ENCODE measurements around the gene MZB1. TPM values are rescaled to one million over a fixed set of nuclear protein-coding genes. Genes with fewer than 3 reads are reported as not detected.
"Not testable (repeated sequence)": the region's sequence is repeated elsewhere in the genome, so short reads cannot be mapped to it uniquely, and the experiment has no call there.

MZB1 gene
- total RNA-seq, 1 experiment from 2014 or later = not detected

- in situ Hi-C loops (cut with HindIII; ENCODE audit: low pct_unique_long_range_greater_than_20kb, low sequenced_read_pairs) = no loop called here
- no peak for DNase-seq (ENCODE audit: low read depth)
Measured at GRCh38 chr5:139395844-139396640, 6.3 kb upstream of the MZB1 start.

GRCh38 chr5:139394654-139395566 is 5.2 kb upstream of the MZB1 start, which contains the start of gene PROB1:
PROB1 (minus strand) TSS chr5:139395104; CDS start chr5:139395081, 23 bp downstream.
- DNase-seq (ENCODE audit: low read depth) = no peak

GRCh38 chr5:139394123-139394653 is 4.5 kb upstream of the MZB1 start:
- in situ Hi-C loops (cut with HindIII; ENCODE audit: low pct_unique_long_range_greater_than_20kb, low sequenced_read_pairs) = no loop called here

More at GRCh38 chr5:139394654-139395566, 5.2 kb upstream of the MZB1 start, which contains the start of gene PROB1:
- in situ Hi-C loops (cut with HindIII; ENCODE audit: low pct_unique_long_range_greater_than_20kb, low sequenced_read_pairs) = no loop called here

GRCh38 chr5:139393497-139394122 is 3.9 kb upstream of the MZB1 start:
- no peak for DNase-seq (ENCODE audit: low read depth)
- in situ Hi-C loops (cut with HindIII; ENCODE audit: low pct_unique_long_range_greater_than_20kb, low sequenced_read_pairs) = no loop called here

More at GRCh38 chr5:139394123-139394653, 4.5 kb upstream of the MZB1 start:
- DNase-seq (ENCODE audit: low read depth) = no peak

GRCh38 chr5:139392678-139393496 is 3.2 kb upstream of the MZB1 start:
- DNase-seq (ENCODE audit: low read depth) = no peak
- in situ Hi-C loops (cut with HindIII; ENCODE audit: low pct_unique_long_range_greater_than_20kb, low sequenced_read_pairs) = no loop called here

- no peak for DNase-seq (ENCODE audit: low read depth)
- in situ Hi-C loops (cut with HindIII; ENCODE audit: low pct_unique_long_range_greater_than_20kb, low sequenced_read_pairs) = no loop called here
Measured at GRCh38 chr5:139392324-139392677, 2.6 kb upstream of the MZB1 start.

GRCh38 chr5:139391570-139392323 is 2.0 kb upstream of the MZB1 start:
- in situ Hi-C loops (cut with HindIII; ENCODE audit: low pct_unique_long_range_greater_than_20kb, low sequenced_read_pairs) = no loop called here
- no peak for DNase-seq (ENCODE audit: low read depth)

- DNase-seq (ENCODE audit: low read depth) = no peak
- in situ Hi-C loops (cut with HindIII; ENCODE audit: low pct_unique_long_range_greater_than_20kb, low sequenced_read_pairs) = no loop called here
Measured at GRCh38 chr5:139390639-139391569, 1.2 kb upstream of the MZB1 start.

GRCh38 chr5:139388198-139388821 is 1.4 kb downstream of the MZB1 start:
- in situ Hi-C loops (cut with HindIII; ENCODE audit: low pct_unique_long_range_greater_than_20kb, low sequenced_read_pairs) = no loop called here
- no peak for DNase-seq (ENCODE audit: low read depth)

- in situ Hi-C loops (cut with HindIII; ENCODE audit: low pct_unique_long_range_greater_than_20kb, low sequenced_read_pairs) = no loop called here
- no peak for DNase-seq (ENCODE audit: low read depth)
Measured at GRCh38 chr5:139387611-139388197, 2.0 kb downstream of the MZB1 start.

GRCh38 chr5:139386956-139387355 is 2.8 kb downstream of the MZB1 start:
- DNase-seq (ENCODE audit: low read depth); in situ Hi-C loops (cut with HindIII; ENCODE audit: low pct_unique_long_range_greater_than_20kb, low sequenced_read_pairs): not testable (repeated sequence)

GRCh38 chr5:139386050-139386438 is 3.7 kb downstream of the MZB1 start:
- in situ Hi-C loops (cut with HindIII; ENCODE audit: low pct_unique_long_range_greater_than_20kb, low sequenced_read_pairs) = no loop called here
- DNase-seq (ENCODE audit: low read depth) = no peak

GRCh38 chr5:139385061-139386049 is 4.4 kb downstream of the MZB1 start:
- in situ Hi-C loops (cut with HindIII; ENCODE audit: low pct_unique_long_range_greater_than_20kb, low sequenced_read_pairs) = no loop called here

GRCh38 chr5:139384591-139385051 is 5.1 kb downstream of the MZB1 start:
- in situ Hi-C loops (cut with HindIII; ENCODE audit: low pct_unique_long_range_greater_than_20kb, low sequenced_read_pairs) = no loop called here
- DNase-seq (ENCODE audit: low read depth) = no peak

More at GRCh38 chr5:139385061-139386049, 4.4 kb downstream of the MZB1 start:
- no peak for DNase-seq (ENCODE audit: low read depth)

Measured in Caki2 (cell line).